Measurements from ENCODE around the gene TRAPPC2. TPM values are rescaled to one million over a fixed set of nuclear protein-coding genes. Genes with fewer than 3 reads are reported as not detected.

The TRAPPC2 gene
- total RNA-seq, 4 donors from 2014 or later = 5.9 to 16.5 (median 9.2) TPM

DNA sequence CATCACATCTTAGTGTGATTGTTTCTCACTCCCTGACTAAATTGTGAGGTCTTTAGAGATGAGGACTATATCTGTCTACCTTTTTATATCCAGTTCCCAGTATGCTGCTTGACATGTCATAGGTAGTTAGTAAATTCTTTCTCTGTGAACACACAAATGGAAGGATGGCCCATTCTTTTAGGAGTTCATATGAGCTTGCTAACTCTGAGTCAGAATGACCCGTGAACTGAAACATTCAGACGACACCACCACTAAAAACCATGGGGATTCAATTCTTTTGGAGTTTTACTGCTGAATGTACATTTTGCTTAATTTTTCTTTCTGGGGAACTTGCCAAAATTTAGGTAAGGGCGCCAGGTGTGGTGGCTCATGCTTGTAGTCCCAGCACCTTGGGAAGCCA is 14.1 kb upstream of the TRAPPC2 start:
- no peak for TF ChIP-seq CTCF (IDR thresholded peaks at IDR 0.05; ENCODE audit: low read depth)

- no peak for TF ChIP-seq CTCF (IDR thresholded peaks at IDR 0.05; ENCODE audit: low read depth)
Measured at GRCh38 chrX:13747836-13748235, 13.4 kb upstream of the TRAPPC2 start.

DNA sequence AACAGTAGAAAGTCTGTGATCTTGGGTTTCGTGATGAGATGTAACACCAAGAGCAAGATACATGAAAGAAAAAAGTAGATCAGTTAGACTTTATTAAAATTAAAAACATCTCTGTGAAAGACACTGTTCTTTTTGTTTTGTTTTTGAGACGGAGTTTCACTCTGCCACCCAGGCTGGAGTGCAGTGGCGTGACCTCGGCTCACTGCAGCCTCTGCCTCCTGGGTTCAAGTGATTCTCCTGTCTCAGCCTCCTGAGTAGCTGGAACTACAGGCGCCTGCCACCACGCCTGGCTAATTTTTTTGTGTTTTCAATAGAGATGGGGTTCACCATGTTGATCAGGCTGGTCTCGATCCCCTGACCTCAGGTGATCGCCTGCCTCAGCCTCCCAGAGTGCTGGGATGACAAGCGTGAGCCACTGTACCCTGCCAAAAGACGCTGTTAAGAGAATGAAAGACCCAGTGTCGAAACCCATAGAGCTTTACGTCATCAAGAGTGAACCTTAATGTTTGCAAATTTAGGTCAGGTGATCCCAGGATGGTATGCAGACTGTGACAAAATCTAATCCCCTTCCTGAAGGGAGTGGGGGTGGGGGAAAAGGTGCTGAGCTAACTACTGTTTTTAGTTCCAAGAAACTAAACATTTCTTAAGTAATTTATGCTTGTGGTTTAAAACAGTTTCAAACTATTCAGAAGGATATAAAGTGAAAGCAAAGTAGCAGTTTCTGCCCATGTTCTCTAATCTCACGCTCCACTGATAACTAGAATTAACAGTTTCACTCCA is 8.2 kb upstream of the TRAPPC2 start:
- TF ChIP-seq CTCF (IDR thresholded peaks at IDR 0.05; ENCODE audit: low read depth) = no peak

GRCh38 chrX:13741695-13742094 is 7.3 kb upstream of the TRAPPC2 start:
- no peak for TF ChIP-seq CTCF (IDR thresholded peaks at IDR 0.05; ENCODE audit: low read depth)

- no peak for TF ChIP-seq CTCF (IDR thresholded peaks at IDR 0.05; ENCODE audit: low read depth)
Measured at GRCh38 chrX:13733506-13733905, 914 bp downstream of the TRAPPC2 start.

DNA sequence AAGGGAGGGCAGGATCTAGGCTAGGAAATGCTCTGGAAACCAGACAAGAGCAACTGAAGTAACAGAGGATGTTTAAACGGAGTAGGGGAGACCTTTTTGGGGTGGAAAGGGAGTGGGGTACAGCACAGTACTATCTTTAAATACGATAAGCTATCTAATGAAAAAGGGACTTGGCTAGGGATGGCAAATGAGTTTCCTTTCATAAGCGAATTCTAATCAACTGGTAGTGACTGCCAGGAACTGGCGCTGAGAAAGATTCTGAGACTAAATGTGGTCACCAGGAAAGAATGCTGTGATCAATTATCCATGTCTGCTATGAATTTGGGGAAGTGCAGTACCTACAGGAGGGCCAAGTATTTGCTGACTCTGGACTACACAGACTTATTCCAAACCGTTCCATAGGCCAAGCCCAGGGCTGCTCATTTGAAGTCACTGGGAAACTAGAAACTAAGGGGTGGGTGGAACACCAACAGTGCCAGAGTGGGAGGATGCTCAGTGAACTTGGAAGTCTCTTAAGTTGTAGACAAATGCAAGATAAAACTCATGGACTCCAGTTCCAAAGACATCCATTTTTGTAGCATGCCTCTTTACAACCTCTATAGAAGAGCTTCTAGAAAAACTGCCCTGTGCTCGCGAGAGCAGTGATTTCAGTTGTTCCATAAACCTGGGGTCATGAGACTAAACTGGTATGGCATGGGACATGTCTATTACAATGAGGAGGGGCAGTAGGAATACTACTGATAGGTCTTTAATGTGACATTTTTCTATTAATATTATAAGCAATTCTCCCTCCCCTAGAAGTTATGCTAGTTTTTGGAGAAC is 2.0 kb downstream of the TRAPPC2 start:
- TF ChIP-seq CTCF (IDR thresholded peaks at IDR 0.05; ENCODE audit: low read depth) = no peak

DNA sequence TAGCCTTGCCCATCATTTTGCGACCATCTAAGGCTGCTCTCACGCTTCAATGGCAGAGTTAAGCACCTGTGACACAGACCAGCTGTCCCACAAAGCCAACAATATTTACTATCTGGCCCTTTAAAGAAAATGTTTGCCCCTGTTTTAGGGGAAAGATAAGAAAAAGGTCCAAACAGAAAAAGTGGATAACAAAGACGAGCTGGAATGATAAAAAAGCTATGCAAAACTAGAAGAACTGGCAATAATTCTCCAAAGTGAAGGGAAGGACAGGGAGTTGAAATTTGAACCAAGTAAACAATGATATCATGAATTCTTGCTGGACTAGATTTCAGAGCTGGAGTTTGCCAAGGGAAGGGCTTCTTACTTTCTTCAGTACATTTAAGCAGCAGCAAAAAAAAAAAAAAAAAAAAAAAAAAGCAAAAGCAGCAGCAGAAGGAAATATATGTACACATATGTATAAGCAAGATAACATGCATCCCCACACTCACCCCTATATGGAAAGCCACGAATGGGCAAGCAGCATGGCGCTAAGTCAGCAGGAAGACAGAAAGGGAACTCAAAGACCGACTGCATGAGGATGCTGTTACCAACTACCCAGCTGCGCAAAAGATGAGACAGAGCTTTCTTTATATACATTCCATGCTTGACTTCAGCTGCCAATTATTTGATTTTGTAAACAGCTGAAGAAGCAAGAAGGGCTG is 12.5 kb downstream of the TRAPPC2 start:
- TF ChIP-seq CTCF (IDR thresholded peaks at IDR 0.05; ENCODE audit: low read depth) = no peak
